Trophoblast cell (in vitro differentiated cells and primary cell): ENCODE measurements around the gene RIN3.

Experiments
- DNase-seq, 2 donors: peaks; one replicate each; pipeline ENCODE4 v3.0.0-alpha.2; 2016
- H2AFZ ChIP-seq: 2 replicates; pipeline ENCODE4 v1.6.1; 2013; ENCODE audit warnings: low read length, moderate library complexity, mild to moderate bottlenecking; ENCODE audit not compliant: insufficient read depth, poor library complexity
- H2AK5ac ChIP-seq: 2 replicates; pipeline ENCODE4 v1.6.1; 2013; ENCODE audit warnings: mild to moderate bottlenecking, low read length
- H2BK120ac ChIP-seq: 2 replicates; pipeline ENCODE4 v1.6.1; 2013; ENCODE audit warnings: low read length, mild to moderate bottlenecking, moderate library complexity; ENCODE audit not compliant: insufficient read depth, poor library complexity
- H2BK12ac ChIP-seq: 2 replicates; pipeline ENCODE4 v1.6.1; 2013; ENCODE audit warnings: mild to moderate bottlenecking, low read length, moderate library complexity
- H2BK5ac ChIP-seq: 2 replicates; pipeline ENCODE4 v1.6.1; 2013; ENCODE audit warnings: low read length, low read depth, moderate library complexity, mild to moderate bottlenecking; ENCODE audit not compliant: poor library complexity
- H3K14ac ChIP-seq: 2 replicates; pipeline ENCODE4 v1.6.1; 2013; ENCODE audit warnings: mild to moderate bottlenecking, low read length
- H3K18ac ChIP-seq: 2 replicates; pipeline ENCODE4 v1.6.1; 2013; ENCODE audit warnings: mild to moderate bottlenecking, low read length
- H3K23ac ChIP-seq: 2 replicates; pipeline ENCODE4 v1.6.1; 2013; ENCODE audit warnings: low read length
- H3K27ac ChIP-seq: 2 replicates; pipeline ENCODE4 v1.5.1; 2013; ENCODE audit warnings: low read depth, mild to moderate bottlenecking, inconsistent platforms, low read length, moderate library complexity
- H3K27me3 ChIP-seq: 2 replicates; pipeline ENCODE4 v1.6.1; 2013; ENCODE audit warnings: inconsistent platforms, mild to moderate bottlenecking, low read length, moderate library complexity; ENCODE audit not compliant: insufficient read depth
- H3K36me3 ChIP-seq, 2 experiments: 1 replicate in 1 of 2; 2 replicates in 1 of 2; pipeline ENCODE4 v1.6.1; 2013; ENCODE audit warnings: low read length in 2 of 2, mild to moderate bottlenecking in 2 of 2, moderate library complexity in 1 of 2; ENCODE audit not compliant: insufficient read depth in 2 of 2, control insufficient read depth in 1 of 2
- H3K4ac ChIP-seq: 2 replicates; pipeline ENCODE4 v1.6.1; 2013; ENCODE audit warnings: low read depth, mild to moderate bottlenecking, low read length, moderate library complexity
- H3K4me1 ChIP-seq, 2 experiments: 1 replicate in 1 of 2; 2 replicates in 1 of 2; pipeline ENCODE4 v1.6.1; 2013; ENCODE audit warnings: low read length in 2 of 2, mild to moderate bottlenecking in 2 of 2, moderate library complexity in 1 of 2; ENCODE audit not compliant: insufficient read depth in 2 of 2, control insufficient read depth in 1 of 2
- H3K4me2 ChIP-seq: 2 replicates; pipeline ENCODE4 v1.6.1; 2013; ENCODE audit warnings: inconsistent platforms, mild to moderate bottlenecking, low read length, moderate library complexity
- H3K4me3 ChIP-seq: 2 replicates; pipeline ENCODE4 v1.5.1; 2013; ENCODE audit warnings: mild to moderate bottlenecking, low read depth, low read length, inconsistent platforms
- H3K79me1 ChIP-seq: one replicate; pipeline ENCODE4 v1.6.1; 2013; ENCODE audit warnings: low read length
- H3K79me2 ChIP-seq: 2 replicates; pipeline ENCODE4 v1.6.1; 2013; ENCODE audit warnings: low read length, mild to moderate bottlenecking; ENCODE audit not compliant: control insufficient read depth, insufficient read depth, poor library complexity
- H3K9ac ChIP-seq: 2 replicates; pipeline ENCODE4 v1.6.1; 2013; ENCODE audit warnings: mild to moderate bottlenecking, low read length
- H3K9me3 ChIP-seq: 2 replicates; pipeline ENCODE4 v1.6.1; 2013; ENCODE audit warnings: low read depth, mild to moderate bottlenecking, control low read depth, inconsistent platforms, low read length; ENCODE audit not compliant: insufficient read depth
- H4K12ac ChIP-seq: 2 replicates; pipeline ENCODE4 v1.6.1; 2013; ENCODE audit warnings: low read depth, mild to moderate bottlenecking, low read length, moderate library complexity
- H4K8ac ChIP-seq: 2 replicates; pipeline ENCODE4 v1.6.1; 2013; ENCODE audit warnings: low read depth, mild to moderate bottlenecking, low read length, moderate library complexity
- H4K91ac ChIP-seq: one replicate; pipeline ENCODE4 v1.6.1; 2013; ENCODE audit warnings: low read depth, mild to moderate bottlenecking, low read length, moderate library complexity
- whole genome bisulfite sequencing: extraction: QIAGEN DNeasy Blood & Tissue Kit; methylation state at CpG from one replicate; pipeline ENCODE4 v1.1.7; 2013; ENCODE audit warnings: missing lambda C conversion rate; ENCODE audit not compliant: insufficient read length, insufficient coverage; ENCODE audit errors: extremely low coverage; 5-methylcytosine and 5-hydroxymethylcytosine counted together

The RIN3 gene

GRCh38 chr14:92473969-92474535, 39.5 kb upstream of the RIN3 start:
- Histone ChIP-seq H3K9ac (no peak overlapping the region), H2BK120ac (no peak overlapping the region), H3K18ac (no peak overlapping the region), H2BK12ac (no peak overlapping the region), H3K36me3 (no peaks in the 10 kb centered on the region), H3K4me3 (no peak overlapping the region), H2AK5ac (no peak overlapping the region), H3K14ac (no peak overlapping the region), H3K27me3 (no peaks in the 10 kb centered on the region), H4K8ac (no peak overlapping the region), H2AFZ (no peak overlapping the region), H4K12ac (no peak overlapping the region), H4K91ac (no peak overlapping the region), H3K9me3 (no peaks in the 10 kb centered on the region), H3K4me2 (no peak overlapping the region), H3K23ac (no peak overlapping the region), H3K27ac (no peak overlapping the region), H3K4ac (no peak overlapping the region), H2BK5ac (no peak overlapping the region), H3K79me2 (no peaks in the 10 kb centered on the region), H3K79me1 (peaks cover 6% of the 10 kb centered on the region), H3K4me1 (peaks cover 2 to 5% of the 10 kb centered on the region in 2 experiments)
- no peak for DNase-seq
- no CpG with 5 or more reads among the region's 3 CpGs for WGBS

DNA sequence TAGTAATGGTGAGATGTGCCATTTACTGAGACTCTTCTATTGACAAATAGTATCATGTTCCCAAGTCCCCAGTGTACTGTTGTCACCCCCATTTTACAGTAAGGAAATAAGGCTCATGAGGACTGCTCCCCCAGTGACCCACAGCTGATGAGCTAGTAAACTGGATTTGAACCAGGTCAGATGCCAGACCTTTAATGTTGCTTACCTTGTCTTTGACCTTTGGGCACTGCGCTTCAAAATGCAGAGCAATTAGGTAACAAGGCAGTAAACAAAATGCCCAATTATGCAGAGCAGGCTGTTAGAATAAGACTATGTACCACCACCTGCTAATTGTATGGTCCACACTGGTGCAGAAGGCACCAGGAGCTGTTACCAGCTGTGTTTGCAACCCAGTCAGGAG, 38.5 kb upstream of the RIN3 start:
- WGBS: no CpG with 5 or more reads among the region's 1 CpG
- Histone ChIP-seq H3K14ac (no peak overlapping the region), H4K8ac (no peak overlapping the region)

DNA sequence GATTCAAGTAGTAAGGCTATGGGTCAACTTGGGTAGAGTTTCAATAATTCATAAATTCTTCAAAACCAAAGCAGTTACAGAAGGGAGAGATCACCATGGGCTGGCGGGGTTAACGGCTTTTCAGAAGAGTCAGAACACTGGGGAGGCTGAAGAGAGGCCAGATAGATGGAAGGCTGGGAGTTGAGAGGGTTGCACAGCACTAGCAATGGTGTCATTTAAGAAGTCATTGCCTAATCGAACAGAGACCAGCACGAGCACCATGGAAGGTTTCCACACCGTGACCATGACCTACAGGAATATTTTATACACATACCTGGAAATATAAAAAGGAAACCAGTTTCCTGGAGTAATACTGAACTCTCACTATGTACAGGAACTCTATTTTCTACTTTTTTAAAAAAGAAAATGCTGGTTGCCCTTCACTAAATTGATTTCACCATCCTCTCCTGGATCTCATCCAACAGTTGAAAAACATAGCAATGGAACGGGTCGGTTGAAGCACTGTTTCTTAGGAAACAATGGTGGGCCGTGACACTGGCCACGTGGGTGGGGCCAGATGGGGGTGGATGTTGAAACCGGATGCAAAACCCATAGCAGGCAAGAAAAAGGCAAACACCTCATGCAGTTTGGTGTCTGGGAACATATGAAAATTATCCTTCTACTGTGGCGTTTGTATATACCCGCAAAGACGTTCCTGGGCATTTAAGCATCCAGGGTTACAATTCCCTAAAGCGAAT, 38.0 kb upstream of the RIN3 start:
- no peak overlapping the region for H3K4ac ChIP-seq
- no peaks in the 10 kb centered on the region for H3K27me3 ChIP-seq
- no peak overlapping the region for H2AFZ ChIP-seq
- peaks cover 2 to 5% of the 10 kb centered on the region in 2 experiments for H3K4me1 ChIP-seq
- H2BK120ac ChIP-seq: no peak overlapping the region
- peak in 1 of 2 donors; percentile 18 for DNase-seq
- H3K4me3 ChIP-seq: no peak overlapping the region
- peak overlapping the region; percentile 29 for H4K91ac ChIP-seq
- H2BK12ac ChIP-seq: no peak overlapping the region
- H3K27ac ChIP-seq: no peak overlapping the region
- H2BK5ac ChIP-seq: no peak overlapping the region
- no peaks in the 10 kb centered on the region for H3K79me2 ChIP-seq
- H3K79me1 ChIP-seq: peaks cover 6% of the 10 kb centered on the region
- no peak overlapping the region for H3K4me2 ChIP-seq
- no peak overlapping the region for H3K18ac ChIP-seq
- no peak overlapping the region for H3K9ac ChIP-seq
- H2AK5ac ChIP-seq: no peak overlapping the region
- no CpG with 5 or more reads among the region's 14 CpGs for WGBS
- no peak overlapping the region for H4K12ac ChIP-seq
- no peaks in the 10 kb centered on the region for H3K36me3 ChIP-seq
- H3K14ac ChIP-seq: no peak overlapping the region
- H3K23ac ChIP-seq: no peak overlapping the region
- no peaks in the 10 kb centered on the region for H3K9me3 ChIP-seq
- H4K8ac ChIP-seq: no peak overlapping the region

More for the DNA sequence above, 38.5 kb upstream of the RIN3 start:
- H2BK12ac ChIP-seq: no peak overlapping the region
- peak overlapping the region; percentile 2 for H3K9ac ChIP-seq
- no peak overlapping the region for H2BK120ac ChIP-seq
- H3K4me1 ChIP-seq: peaks cover 2 to 5% of the 10 kb centered on the region in 2 experiments
- H3K23ac ChIP-seq: no peak overlapping the region
- no peak overlapping the region for H4K91ac ChIP-seq
- H2BK5ac ChIP-seq: no peak overlapping the region
- no peaks in the 10 kb centered on the region for H3K9me3 ChIP-seq
- peaks cover 6% of the 10 kb centered on the region for H3K79me1 ChIP-seq
- no peaks in the 10 kb centered on the region for H3K27me3 ChIP-seq
- no peak overlapping the region for H2AK5ac ChIP-seq
- no peaks in the 10 kb centered on the region for H3K79me2 ChIP-seq
- H3K36me3 ChIP-seq: no peaks in the 10 kb centered on the region
- no peak overlapping the region for H3K4me2 ChIP-seq
- no peak overlapping the region for H4K12ac ChIP-seq
- no peak overlapping the region for H3K18ac ChIP-seq
- no peak overlapping the region for H3K27ac ChIP-seq
- H3K4me3 ChIP-seq: no peak overlapping the region
- H3K4ac ChIP-seq: no peak overlapping the region
- H2AFZ ChIP-seq: no peak overlapping the region
- no peak for DNase-seq

GRCh38 chr14:92480856-92481255, 32.7 kb upstream of the RIN3 start:
- no peak overlapping the region for H4K91ac ChIP-seq
- no peak overlapping the region for H3K27ac ChIP-seq
- no peaks in the 10 kb centered on the region for H3K79me1 ChIP-seq
- no peak overlapping the region for H3K4me3 ChIP-seq
- H3K18ac ChIP-seq: no peak overlapping the region
- H2BK12ac ChIP-seq: no peak overlapping the region
- H3K4me1 ChIP-seq: no peaks in the 10 kb centered on the region
- H2AFZ ChIP-seq: no peak overlapping the region
- H4K8ac ChIP-seq: no peak overlapping the region
- no peaks in the 10 kb centered on the region for H3K27me3 ChIP-seq
- H3K23ac ChIP-seq: no peak overlapping the region
- H3K36me3 ChIP-seq: no peaks in the 10 kb centered on the region
- no peak overlapping the region for H3K14ac ChIP-seq
- no peak overlapping the region for H4K12ac ChIP-seq
- no peak overlapping the region for H3K9ac ChIP-seq
- H2BK5ac ChIP-seq: no peak overlapping the region
- no CpG with 5 or more reads among the region's 3 CpGs for WGBS
- no peak overlapping the region for H2BK120ac ChIP-seq
- DNase-seq: no peak
- H3K4ac ChIP-seq: no peak overlapping the region
- H2AK5ac ChIP-seq: no peak overlapping the region
- no peaks in the 10 kb centered on the region for H3K79me2 ChIP-seq
- peaks cover 3% of the 10 kb centered on the region for H3K9me3 ChIP-seq
- no peak overlapping the region for H3K4me2 ChIP-seq
